GM15510 (cell line): ENCODE measurements around the gene NIPAL3.

ENCODE experiments used
- POLR2A ChIP-seq: IDR thresholded peaks from 3 replicates; pipeline ENCODE4 v1.6.1; 2011; ENCODE audit warnings: borderline replicate concordance; ENCODE audit not compliant: insufficient read length; ENCODE audit errors: extremely low read depth

Gene NIPAL3

DNA sequence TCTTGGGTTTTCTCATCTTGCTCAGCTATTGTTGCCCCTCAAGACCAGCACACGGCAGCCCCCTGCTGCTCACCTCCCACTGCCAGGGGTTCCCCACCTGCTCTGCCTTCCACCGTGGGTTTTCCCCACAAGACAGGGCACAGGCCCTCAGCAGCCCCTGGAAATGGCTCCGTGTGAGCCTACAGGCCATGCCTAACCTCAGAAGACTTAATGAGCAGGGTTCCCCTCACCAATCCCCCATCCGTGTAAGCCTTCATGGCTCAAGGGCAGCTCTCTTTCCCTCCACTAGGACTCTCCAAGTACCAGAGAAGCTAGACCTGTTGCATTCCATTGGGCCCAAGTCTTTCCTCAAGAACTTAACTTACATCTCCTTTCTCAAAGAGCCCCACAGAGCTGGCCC is 68.6 kb downstream of the NIPAL3 start:
- no peak for TF ChIP-seq POLR2A

GRCh38 chr1:24486331-24487065 is 70.9 kb downstream of the NIPAL3 start:
- TF ChIP-seq POLR2A = no peak

DNA sequence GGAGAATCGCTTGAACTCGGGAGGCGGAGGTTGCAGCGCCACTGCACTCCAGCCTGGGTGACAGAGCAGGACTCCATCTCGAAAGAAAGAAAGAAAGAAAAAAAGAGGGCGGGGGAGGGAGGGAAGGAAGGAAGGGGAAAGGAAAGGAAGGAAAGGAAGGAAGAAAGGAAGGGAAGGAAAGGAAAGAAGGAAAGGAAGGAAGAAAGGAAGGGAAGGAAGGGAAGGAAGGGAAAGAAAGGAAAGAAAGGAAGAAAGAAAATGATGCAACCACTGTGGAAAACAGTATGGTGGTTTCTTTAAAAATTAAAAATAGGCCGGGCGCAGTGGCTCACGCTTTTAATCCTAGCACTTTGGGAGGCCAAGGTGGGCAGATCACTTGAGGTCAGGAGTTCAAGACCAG is 71.9 kb downstream of the NIPAL3 start:
- no peak for TF ChIP-seq POLR2A

DNA sequence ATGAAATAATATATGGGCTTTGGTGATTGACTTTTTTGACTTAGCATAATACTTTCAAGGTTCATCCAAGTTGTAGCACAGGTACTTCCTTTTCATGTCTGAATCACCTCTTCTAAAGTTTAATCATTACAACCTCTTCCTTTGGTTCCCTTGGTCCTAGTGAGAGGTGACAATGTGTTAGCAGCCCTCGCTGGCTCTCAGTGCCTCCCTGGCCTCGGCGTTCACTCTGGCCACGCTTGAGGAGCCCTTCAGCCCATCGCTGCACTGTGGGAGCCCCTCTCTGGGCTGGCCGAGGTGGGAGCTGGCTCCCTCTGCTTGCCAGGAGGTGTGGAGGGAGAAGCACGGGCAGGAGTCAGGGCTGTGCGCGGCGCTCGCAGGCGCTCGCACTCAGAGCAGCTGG is 74.1 kb downstream of the NIPAL3 start:
- TF ChIP-seq POLR2A = no peak

DNA sequence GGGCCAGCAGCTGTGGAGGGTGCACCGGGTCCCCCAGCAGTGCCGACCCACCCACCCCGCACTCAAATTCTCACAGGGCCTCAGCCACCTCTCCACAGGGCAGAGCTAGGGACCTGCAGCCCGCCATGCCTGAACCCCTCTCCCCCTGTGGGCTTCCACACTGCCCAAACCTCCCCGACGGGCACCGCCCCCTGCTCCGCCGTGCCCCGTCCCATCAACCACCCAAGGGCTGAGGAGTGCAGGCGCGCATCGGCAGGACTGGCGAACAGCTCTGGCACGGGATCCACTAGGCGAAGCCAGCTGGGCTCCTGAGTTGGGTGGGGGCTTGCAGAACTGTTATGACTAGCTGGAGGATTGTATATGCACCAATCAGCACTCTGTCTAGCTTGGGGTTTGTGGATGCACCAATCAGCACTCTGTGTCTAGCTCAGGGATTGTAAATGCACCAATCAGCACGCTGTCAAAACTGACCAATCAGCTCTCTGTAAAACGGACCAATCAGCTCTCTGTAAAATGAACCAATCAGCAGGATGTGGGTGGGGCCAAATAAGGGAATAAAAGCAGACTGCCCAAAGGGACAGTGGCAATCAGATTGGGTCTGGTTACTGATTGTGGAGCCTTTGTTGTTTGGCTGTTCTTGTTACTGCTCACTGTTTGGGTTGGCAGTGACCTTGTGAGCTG is 74.6 kb downstream of the NIPAL3 start:
- TF ChIP-seq POLR2A = no peak

DNA sequence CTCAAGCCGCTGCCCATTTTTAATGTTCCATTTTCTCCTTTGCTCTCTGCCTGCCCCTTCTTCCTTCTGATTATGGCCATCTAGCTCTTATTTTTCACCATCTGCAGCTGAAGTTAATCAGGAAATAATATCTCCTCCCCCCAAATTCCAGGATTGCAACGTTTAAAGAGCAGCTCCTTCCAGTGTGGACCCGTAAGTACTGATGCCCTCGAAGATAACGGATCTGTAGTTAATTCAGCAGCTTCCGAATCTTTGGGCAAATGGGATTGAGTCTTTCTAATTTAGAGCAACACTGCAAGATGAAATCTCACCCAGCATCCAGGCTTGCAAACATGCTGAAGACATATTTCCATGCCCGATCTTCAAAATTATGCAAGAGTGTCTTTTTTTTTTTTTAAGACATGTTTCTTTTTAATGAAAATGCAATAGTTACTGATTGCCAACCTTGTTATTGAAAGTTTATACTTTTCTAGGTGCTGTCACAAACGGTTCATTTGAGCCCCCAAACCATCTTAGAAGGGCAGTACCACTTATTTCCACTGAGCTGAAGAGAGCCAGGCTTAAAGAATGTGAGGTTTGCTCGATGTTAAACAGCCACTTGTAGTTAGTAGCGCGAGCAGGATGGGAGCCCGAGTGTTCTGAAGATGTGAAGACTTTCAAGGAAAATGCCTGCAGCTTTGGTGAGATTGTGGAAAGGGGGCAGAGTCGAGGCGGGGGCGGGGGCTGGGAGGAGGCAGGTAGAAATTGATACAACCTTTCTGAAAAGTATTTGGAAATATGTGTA is 76.2 kb downstream of the NIPAL3 start:
- TF ChIP-seq POLR2A = no peak

DNA sequence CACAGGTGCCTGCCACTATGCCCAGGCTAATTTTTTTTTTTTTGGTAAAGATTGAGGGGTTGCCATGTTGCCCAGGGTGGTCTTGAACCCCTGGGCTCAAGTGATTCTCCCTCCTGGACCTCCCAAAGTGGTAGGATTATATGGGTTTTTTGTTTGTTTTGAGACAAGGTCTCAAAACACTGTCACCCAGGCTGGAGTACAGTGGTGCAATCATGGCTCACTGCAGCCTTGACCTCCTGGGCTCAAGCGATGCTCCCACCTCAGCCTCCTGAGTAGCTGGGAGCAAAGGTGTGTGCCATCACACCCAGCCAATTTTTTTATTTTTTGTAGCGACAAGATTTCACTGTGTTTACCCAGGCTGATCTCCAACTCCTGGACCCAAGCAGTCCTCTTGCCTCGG is 78.2 kb downstream of the NIPAL3 start:
- no peak for TF ChIP-seq POLR2A

DNA sequence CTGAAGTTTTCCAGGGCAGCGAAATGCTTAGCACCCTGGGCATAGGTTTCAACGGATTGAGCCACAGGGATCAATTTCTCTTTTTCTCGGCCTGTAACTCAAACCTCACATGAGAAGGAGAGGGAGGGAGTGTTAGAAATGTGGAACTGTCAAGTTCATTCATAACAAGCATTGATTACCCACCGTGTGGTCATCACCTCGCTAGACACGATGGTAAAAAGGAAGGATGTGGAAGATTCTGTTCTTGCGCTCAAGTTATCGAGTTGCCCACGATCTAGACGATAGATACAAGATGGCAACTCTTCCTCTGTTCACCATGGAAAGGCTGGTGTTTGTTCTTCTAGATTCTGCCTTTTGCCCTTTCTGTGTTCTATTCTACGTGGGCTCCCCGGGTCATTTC is 83.0 kb downstream of the NIPAL3 start:
- no peak for TF ChIP-seq POLR2A

DNA sequence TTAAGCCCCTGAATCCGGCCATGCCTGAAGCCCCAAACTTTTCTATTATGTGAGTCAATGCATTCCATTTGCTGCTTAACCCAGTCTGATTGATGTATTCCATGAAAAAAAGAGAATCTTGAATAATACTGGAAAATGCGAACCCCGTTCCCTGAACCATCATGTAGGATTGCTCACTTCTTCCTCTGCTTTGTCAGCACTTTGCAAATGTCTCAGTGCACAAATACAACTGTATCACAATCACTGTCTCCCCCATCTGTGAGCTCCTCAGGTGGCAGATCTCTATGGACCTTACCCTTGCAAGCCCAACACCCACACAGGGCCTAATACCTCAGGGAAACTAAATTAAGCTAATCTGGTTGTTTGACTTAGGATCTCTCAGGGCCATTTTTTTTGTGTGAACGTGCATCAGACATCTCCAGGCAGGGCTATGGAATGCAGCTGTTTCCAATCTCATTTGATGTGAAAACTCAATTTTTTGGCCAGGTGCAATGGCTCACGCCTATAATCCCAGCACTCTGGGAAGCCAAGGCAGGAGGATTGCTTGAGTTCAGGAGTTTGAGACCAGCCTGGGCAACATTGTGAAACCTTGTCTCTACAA is 84.9 kb downstream of the NIPAL3 start:
- TF ChIP-seq POLR2A = no peak

DNA sequence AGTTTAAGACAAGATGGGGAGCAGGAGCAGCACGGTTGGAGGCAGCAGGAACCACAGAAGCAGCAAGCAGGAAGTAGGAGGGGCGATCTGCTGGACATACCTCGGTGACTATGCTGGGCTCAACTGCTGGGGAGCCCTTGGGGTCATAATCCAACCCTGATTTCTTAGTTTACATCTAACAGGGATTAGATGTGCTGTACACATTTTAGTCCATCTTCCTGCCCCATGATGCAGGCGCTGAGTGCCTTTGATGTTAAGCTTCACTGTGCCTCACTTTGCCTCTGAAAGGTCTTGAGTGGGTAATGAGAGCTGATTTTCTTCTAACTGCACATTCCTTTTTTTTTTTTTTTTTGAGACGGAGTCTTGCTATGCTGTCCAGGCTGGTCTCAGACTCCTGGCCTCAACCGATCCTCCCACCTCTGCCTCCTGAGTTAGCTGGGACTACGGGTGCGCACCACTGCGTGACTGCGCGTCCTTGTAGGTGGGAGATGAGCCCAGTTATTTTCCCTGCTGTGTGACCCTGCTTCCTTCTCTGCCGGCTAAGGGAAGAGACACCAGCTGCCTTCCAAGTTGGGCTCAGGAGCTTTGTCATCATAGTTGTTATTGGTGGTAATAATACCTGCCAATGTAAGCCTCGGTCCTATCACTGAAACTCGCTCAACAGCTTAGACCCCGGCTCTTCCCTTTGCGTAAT is 85.9 kb downstream of the NIPAL3 start:
- TF ChIP-seq POLR2A = no peak

DNA sequence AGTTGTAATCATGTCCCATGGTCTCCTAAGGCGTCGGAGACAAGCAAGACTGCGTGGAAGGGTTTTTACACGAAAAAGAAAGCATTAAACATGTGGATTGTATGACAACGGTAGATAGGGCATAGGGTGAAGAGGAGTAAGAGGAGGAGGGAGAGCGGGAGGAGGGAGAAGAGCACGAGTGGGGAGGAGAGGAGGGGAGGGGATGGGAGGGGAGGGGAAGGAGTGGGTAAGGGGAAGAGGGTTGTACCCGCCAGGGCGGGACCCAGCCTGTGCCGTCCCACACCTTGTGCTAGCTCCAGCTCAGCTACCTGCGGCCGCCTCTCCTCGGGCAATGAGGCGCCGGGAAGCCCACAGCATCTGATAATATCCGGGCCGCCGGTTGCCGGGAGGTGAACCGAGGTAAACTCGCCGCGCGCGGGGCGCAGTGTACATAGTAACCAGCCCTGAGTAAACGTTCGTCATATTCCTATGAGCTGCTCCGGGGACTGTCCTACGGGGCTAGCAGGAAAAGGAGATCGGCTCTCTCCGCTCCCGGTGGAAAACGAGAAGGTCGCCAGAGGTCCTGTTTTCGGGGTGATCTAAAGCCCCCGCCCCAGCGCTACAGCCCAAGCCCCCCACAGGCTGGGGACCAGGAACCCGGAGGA is 86.6 kb downstream of the NIPAL3 start:
- no peak for TF ChIP-seq POLR2A

GRCh38 chr1:24502709-24503058 is 87.1 kb downstream of the NIPAL3 start, which contains the start of gene RCAN3:
RCAN3 (plus strand) TSS chr1:24502836; CDS start chr1:24514373, 11,537 bp downstream.
- TF ChIP-seq POLR2A = no peak

DNA sequence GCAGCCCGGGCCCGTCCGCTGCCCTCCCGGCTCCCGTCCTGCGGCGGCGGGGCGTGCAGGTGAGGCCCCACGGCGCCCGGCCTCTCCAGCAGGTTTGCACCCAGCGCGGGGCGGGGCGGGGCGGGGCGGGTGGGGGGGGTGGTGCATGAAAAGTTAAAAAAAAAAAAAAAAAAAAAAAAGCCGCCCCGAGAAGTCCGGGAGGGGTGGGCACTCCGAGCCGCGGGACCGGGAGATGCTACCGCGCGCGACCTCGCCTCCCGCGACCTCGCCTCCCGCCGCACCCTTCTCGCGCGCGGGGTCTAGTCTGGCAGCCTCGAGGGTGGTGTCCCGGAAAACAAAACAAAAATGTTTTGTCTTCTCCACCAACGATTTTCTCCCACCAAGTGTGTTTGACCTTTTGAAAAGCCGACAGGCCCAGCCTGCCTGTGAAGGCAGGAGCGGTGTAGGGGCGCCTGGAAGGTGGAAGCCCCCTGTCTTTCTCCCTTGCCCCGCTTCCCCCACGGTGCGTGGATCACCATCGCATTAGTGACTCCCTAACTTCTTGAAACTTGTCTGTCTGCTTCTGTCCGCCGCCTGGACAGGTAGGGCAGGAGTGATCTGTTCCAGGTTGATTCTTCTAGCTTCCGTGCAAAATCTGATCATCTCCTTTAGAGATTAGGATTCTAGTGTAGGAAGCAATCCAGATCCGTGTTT is 87.6 kb downstream of the NIPAL3 start:
- no peak for TF ChIP-seq POLR2A
